ENCODE data around the gene C14orf180. TPM values are rescaled to one million over a fixed set of nuclear protein-coding genes. Genes with fewer than 3 reads are reported as not detected.
A peak's percentile ranks its signal among the peaks of the same experiment; 100 is the strongest.

Gene C14orf180
- total RNA-seq, 1 donor from 2014 or later = 40.0 TPM

DNA sequence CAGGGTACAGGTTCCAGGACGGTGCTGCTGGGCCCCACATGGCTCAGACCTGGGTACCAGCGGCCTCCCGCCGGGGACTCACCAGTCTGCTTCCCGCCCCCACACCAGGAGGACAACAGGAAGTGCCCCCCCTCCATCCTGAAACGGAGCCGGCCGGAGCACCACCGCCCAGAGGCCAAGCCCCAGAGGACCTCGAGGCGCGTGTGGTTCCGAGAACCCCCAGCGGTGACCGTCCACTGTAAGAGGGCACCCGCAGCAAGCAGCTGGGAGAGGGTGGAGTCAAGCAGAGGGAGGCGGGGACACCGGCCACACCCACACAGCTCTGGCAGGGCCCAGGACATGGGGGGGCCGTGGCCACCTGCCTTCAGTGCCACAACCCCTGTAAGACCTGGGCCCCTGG lies 8.1 kb downstream of the C14orf180 start:
- DNase-seq (ENCODE audit: missing footprints) (no peak), ATAC-seq (no peak)
- intact Hi-C loops (cut with DNase I) = no loop called here

DNA sequence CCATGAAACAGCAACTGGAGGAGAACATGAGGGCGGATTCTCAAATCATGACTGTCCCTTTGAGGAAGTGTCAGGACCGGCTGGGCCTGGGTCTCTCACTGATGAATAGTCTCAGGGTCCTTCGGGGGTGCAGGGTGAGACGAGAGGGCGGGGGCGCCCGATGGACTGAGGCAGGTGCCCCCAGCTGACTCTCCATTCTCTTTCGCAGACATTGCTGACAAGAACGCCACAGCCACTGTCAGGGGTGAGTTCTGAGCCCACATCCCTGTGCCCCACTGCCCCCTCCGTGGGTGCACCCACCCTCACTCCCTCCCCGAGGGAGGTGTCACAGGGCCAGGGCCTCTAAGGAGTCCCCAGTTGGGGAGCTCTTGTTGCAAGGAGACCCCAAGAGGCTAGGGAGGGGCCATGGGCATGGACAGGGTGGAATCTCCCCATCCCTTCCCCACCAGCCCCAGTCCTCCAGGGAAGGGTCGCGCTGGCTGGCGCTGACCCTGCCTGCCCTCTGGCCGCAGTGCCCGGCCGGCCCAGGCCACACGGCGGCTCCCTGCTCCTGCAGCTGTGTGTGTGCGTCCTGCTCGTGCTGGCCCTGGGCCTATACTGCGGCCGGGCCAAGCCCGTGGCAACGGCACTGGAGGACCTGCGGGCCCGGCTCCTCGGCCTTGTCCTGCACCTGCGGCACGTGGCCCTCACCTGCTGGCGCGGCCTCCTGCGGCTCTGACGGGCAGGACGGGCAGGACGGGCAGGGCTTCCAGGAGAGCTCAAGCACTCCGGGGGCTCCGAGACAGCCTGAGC lies 8.7 kb downstream of the C14orf180 start:
- no peak for ATAC-seq
- intact Hi-C loops (cut with DNase I) = no loop called here
- DNase-seq (ENCODE audit: missing footprints) = no peak

DNA sequence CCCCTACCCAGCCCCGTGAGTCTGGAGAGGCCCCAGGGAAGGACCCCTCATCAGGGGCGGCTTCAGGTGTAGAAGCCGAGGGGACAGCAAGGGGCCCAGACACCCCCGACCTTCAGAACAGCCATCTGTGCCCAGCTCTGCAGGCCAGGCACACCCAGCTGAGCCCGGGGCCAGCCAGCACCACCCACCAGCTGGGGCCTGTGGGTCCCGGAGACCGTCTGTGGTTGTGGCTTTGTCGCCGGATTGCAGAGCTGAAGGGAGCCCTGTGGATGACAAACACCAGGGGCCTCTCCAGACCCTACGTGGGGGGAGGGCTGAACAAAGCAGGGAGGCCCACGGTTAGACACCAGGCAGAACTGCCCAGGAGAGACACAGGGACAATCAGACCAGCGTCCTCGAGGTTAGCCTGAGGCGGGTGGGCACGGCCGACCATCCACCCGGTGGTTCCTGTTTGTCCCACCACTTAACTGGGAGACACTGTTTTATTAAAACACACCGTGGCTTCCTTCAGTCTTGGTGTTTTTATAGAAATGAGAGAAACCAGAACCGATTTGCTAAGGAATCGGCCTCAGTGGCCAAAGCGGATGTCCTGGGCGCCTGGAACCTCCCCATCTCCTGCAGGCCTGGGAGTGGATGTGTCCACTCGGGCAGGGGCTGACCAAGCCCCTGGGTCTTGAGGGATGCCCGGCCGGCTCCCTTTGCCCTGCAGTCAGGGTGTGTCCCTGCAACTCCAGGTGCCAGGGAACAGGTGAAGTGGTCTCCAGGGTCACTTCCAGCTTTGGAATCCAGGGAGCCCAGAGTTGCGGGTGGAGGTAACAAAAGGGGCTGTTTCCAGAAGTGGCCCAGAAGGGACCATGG lies 10.0 kb downstream of the C14orf180 start:
- intact Hi-C loops (cut with DNase I) = no loop called here
- no peak for DNase-seq (ENCODE audit: missing footprints)
- ATAC-seq = no peak

DNA sequence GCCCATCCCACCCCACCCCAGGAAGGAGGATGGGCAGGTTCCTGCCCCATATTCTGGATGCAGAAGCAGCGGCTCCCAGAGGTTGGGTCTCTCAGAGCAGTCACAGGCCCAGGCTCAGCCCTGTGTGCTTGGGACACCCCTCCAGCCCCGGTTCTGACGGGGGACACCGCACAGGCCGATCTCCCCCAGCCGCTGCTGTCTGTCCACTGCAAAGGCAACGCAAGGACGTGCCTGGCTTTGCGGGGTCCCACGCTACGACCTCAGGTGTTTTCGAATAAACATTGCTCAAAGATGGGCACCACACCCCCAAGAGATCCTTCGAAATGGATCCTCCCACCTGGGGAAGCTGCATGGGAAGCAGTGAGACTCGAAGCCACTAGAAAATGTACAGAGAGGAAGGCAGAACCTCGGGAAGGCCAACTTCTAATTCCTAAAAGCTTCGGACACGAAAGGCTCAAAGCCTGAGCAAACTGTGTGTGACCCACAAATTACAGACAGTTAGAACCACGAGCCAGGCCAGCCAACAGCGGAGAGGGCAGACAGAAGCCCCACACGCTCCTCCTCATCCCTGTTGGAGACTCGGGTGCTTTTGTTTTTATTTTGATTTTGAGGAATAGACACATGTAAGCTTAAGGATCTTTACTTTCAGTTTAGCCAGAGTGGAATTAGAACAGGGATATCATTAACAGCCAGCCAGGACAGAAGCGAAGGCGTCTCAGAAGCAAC lies 10.8 kb downstream of the C14orf180 start:
- intact Hi-C loops (cut with DNase I) = no loop called here
- no peak for ATAC-seq
- DNase-seq (ENCODE audit: missing footprints) = peak; percentile 52

DNA sequence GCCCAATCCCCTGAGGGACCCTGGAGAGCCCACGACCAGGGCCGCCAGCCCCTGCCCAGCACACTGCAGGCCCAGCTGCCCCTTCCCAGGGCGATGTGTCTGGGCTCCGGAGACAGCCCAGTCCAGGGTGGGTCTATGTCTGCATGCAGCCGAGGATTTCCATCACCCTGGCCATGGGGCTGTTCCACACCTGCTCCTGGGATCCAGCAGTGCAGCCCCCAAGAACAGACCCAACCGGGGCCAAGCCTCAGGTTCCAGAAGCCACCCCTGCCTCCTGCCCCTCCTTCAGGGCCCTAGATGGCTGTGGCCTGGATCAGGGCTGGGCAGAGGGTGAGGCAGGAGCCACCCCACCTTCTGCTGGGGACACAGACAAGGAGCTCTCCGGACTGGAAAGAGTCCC lies 11.5 kb downstream of the C14orf180 start:
- no peak for ATAC-seq
- DNase-seq (ENCODE audit: missing footprints) = peak; percentile 30
- intact Hi-C loops (cut with DNase I) = no loop called here

DNA sequence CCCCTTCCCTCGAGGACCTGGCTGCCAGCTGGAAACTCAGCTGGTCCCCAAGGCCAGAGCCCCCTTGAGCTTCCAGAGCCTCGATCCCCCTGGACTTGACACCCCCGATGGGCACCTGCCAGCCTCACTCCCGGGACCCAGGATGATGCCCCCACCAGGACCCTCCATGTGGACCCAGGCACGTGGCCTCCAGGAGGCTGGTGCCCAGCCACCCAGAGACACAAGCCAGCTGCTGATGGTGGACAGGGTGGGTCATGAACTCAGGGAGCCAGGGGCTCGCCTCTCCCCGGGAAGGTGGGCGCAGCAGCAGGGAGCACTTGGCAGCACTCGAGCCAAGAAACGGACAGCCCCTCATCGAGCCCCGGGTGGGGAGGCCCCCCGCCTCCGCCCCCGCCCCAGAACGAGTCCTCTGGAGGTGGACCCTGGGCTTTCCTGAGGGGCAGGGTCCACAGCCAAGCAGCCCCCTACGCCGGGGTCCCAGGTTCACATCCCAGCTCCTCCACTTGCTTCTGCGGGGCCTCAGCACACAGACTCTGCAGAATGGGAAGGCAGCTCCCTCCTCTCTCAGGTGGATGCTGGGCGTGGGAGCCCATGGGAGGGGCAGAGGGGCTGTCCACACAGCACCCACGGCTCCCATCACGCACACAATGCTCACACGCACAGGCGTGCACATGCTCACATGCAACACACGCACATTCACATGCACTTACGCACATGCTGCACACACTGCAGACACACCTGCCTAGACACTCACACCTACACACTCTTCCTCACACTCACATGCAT lies 12.1 kb downstream of the C14orf180 start:
- DNase-seq (ENCODE audit: missing footprints) = peak; percentile 65
- no peak for ATAC-seq
- intact Hi-C loops (cut with DNase I) = no loop called here

DNA sequence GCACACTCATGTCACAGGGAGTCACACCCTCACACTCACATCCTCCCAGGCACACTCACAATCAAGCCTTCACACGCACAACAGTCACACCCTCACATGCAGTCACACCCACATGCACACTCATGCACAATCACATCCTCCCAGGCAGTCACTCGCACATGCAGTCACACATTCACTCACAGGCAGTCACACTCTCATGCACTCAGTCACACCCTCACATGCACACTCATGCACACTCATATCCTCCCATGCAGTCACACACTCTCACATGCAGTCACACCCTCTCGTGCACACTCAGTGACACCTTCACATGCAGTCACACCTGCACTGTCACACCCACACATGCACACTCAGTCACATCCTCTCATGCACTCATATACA lies 12.7 kb downstream of the C14orf180 start:
- intact Hi-C loops (cut with DNase I) = no loop called here
- ATAC-seq (no peak), DNase-seq (ENCODE audit: missing footprints) (peak; percentile 43)

DNA sequence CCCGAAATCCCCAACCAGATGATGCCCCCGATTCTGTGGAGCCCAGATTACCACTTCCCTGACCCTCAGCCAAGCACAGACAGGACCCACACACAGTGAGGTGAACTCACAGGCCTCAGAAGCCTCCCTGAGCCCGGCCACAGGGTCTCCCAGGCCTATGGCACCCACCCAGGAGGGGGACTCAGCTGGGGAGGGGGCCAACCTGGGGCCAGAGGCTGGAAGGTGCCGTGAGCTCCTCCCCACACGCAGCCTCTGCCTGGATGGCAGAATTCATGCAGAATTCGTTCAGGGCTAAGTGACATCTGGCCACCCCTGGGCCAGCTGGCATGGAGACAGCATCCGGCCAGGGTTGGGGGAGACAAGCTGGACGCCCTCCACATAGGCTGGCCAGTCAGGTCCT lies 13.2 kb downstream of the C14orf180 start:
- intact Hi-C loops (cut with DNase I) = no loop called here
- ATAC-seq = peak; percentile 1
- DNase-seq (ENCODE audit: missing footprints) = peak; percentile 21

DNA sequence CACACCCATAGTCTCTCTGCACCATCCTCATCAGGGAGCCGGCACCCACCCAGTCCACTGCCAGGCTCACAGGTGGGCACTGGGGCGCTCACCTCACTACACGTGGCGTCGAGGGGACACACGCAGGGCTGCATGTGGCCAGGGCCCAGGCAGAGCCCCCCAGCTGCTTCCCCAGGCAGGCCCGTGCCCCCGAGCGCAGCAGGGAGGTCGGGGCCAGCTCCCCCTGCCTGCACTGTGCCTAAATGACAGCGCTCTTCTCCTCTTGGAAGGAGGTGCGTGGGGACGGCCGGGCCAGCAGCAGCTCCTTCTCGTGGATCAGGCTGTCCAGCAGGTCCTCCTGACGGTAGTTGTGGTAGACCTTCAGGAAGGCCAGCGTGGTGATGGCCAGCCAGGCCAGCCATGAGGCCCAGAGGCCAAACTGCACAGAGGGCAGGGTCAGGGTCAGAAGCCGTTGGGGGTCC lies 13.7 kb downstream of the C14orf180 start:
- intact Hi-C loops (cut with DNase I) = no loop called here
- peak; percentile 40 for DNase-seq (ENCODE audit: missing footprints)
- ATAC-seq = peak; percentile 23

DNA sequence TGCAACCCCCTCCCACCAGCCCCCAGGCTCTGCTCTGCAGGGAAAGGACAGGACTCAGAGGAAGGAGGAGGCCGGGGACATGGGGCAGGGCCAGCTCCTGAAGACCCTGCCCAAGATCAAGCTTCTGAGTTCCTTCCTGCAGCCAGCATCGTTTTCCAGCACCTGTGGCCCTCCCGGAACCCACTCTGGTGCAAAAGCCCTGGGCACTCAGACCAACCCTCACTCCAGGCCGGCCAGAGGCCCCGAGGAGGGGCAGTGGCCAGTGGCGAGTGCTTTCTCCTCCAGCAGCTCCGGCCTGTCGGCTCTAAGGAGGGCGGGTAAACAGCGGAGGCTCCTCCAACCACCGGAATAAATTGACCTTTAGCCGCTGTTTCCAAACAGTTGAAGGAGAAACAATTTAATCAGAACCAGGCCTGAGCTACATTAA lies 14.2 kb downstream of the C14orf180 start:
- intact Hi-C loops (cut with DNase I) = no loop called here
- DNase-seq (ENCODE audit: missing footprints) (peak; percentile 61), ATAC-seq (no peak)

DNA sequence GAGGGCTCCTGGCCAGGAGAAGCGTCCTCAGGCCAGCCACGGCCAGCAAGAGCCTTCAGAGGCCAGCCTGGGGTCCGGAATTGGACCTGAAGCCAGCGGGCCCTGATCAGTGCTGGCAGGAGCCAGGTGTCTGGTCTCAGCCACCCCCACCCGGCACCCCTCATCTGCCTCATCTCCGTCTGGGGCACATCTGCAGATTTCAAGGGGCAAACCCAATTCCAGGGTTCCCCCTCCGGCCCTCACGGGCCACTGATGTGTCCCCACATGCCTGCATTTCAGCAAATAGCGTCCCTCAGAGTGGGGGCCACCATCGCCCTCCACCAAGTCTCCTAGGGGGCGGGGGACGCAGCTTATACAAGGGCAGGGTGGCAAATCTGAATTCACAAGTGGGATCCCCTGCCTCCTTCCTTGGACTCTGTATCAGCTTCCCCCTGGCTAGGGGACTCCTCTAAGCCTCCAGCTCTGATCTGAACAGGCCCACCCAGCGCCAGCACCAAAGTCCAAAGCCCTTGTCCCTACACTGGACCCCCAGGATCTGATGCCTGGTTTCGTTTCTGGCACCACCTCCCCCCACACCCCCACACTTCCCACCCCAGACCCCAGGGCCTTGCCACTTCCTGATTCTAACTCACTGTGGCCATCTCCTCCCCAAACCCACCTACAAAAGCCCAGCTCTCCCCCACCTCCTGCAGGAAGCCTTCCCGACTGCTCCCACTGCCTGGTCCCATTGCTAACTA lies 14.9 kb downstream of the C14orf180 start:
- DNase-seq (ENCODE audit: missing footprints) (peak; percentile 39), ATAC-seq (no peak)
- intact Hi-C loops (cut with DNase I) = no loop called here

DNA sequence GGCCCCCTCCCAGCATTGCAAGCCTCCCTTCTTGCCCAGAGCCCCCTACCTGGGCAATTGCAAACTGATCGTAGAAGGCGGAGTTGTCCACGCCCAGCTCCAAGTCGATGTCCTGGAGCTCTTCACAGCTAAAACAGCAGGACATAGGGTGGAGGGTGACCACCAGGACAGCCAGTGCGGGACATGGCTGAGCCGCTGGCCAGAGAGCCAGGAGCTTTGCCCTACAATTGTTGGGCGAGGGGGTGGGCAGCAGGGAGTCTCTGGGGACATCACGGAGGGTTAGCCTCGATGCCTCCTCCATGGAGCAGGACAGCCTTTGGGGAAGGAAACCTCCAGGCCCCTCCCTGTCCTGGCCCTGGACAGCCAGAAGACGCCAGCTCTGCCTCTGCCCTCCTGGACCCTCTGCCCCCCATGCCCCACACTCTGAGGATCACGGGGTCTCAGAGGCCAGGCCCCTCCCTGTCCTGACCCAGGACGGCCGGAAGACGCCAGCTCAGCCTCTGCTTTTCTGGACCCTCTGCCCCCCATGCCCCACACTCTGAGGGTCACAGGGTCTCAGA lies 15.6 kb downstream of the C14orf180 start:
- intact Hi-C loops (cut with DNase I) = no loop called here
- no peak for ATAC-seq
- peak; percentile 13 for DNase-seq (ENCODE audit: missing footprints)

DNA sequence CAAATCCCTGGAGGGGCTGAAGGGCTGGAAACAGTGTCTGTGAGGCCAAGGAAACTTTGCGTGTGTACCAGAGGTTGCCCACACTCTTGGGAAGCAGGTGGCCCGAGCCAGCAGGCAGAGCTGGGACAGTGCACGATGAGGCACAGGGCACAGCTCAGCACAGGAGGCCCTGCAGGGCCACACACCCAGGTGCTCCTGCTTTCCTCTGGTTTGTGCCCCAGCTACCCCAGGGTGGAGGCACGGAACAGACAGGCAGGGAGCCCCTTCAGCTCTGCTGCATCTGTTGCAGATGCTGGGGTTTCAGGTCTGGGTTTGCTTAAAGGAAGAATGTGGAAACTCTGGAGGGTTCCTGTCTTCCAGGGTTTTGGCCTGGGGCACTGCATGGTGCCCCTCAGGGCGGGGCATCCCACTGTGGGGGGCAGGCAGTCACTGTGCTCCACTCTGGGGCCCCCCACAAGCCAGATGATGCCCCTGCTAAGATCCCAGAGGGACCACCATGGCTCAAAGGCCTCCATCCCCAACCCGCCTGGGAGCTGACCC lies 16.4 kb downstream of the C14orf180 start:
- DNase-seq (ENCODE audit: missing footprints) = peak; percentile 5
- intact Hi-C loops (cut with DNase I) = no loop called here
- no peak for ATAC-seq

DNA sequence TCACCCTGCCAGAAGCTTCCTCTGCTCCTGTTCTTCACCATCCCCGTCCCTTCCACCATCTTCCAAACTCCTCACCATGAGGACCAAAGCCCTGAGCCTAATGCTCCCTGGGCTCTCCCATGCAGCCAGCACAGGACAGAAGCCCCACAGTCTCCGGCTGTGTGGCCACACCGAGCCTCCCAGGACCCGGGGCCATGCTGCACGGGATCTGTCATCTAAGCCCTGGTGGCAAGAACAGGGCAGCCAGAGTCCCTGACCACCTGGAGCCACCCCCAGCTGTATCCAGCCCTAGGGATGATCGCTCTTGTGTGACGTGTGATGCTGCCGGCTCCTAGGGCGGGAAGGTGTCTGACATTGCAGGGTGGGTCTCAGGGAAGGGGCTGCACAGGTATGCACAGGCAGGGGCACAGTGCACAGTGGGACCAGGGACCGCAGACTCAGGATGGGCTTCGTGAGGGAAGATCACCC lies 16.9 kb downstream of the C14orf180 start:
- no peak for DNase-seq (ENCODE audit: missing footprints)
- intact Hi-C loops (cut with DNase I) = no loop called here
- ATAC-seq = no peak

DNA sequence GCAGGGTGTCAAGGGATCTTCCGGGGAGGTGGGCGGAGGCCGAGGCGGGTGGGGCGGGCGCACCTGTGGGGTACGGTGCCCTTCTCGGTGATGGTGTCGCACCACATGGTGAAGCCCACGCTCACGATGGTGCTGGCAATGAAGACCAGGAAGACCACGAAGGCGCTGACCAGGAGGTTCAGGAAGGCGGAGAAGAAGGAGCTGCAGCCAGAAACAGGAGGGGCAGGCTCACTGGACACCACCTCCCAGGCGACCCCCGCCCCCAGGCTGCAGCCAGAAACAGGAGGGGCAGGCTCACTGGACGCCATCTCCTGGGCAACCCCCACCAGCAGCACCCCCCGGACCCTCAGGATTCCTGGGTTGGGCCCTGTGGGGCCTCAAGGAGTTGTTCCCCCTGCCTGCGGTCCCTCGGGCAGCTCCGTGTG lies 17.4 kb downstream of the C14orf180 start:
- DNase-seq (ENCODE audit: missing footprints) = peak; percentile 37
- intact Hi-C loops (cut with DNase I) = no loop called here
- no peak for ATAC-seq

DNA sequence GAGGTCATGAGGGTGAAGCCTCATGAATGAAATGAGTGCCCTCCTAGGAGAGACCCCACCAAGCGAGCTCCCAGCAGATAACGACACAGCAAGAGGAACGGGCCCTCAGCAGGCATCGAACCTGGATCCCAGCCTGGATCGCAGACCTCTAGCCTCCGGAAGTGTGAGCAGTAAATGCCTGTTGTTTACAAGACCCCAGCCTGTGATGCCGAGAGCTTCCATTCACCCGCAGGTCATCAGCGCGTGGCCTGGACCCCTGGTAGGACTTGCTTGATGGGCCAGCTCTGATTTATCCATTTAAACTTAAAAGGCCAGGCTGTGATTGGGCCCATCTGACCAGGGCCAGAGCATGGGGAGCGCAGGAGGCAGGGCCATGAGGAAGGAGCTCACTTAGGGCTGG lies 18.0 kb downstream of the C14orf180 start:
- peak; percentile 41 for DNase-seq (ENCODE audit: missing footprints)
- ATAC-seq = no peak
- intact Hi-C loops (cut with DNase I) = no loop called here

Data from Right ventricle myocardium inferior (tissue), 1 donor.